ENCODE measurements around the gene THBS1.

THBS1 gene

GRCh38 chr15:39581242-39581792, 438 bp downstream of the THBS1 start:
- no peak overlapping the region for H3K9ac ChIP-seq (ENCODE audit: low read length)
- H3F3A ChIP-seq (ENCODE audit: insufficient read depth), result no peaks in the 10 kb centered on the region
- H2AFZ ChIP-seq (ENCODE audit: low read depth, low read length, severe bottlenecking), result no peak overlapping the region
- H3K4me2 ChIP-seq (ENCODE audit: low read depth, low read length, poor library complexity, severe bottlenecking), result no peak overlapping the region
- no peak overlapping the region for H3K27ac ChIP-seq (ENCODE audit: low read depth, low read length)
- no peaks in the 10 kb centered on the region for H3K9me3 ChIP-seq (ENCODE audit: insufficient read depth, low read length)
- no peaks in the 10 kb centered on the region for H4K20me1 ChIP-seq (ENCODE audit: low read depth, low read length)
- no peaks in the 10 kb centered on the region for H3K36me3 ChIP-seq (ENCODE audit: low read length)
- H3K79me2 ChIP-seq (ENCODE audit: insufficient read depth, low read length), result no peaks in the 10 kb centered on the region
- H3K9me2 ChIP-seq (replicated peaks; ENCODE audit: insufficient read depth, low read length), result no peaks in the 10 kb centered on the region
- no peaks in the 10 kb centered on the region for H3K27me3 ChIP-seq (ENCODE audit: low read length)
- TF ChIP-seq EZH2phosphoT487 (conservative IDR thresholded peaks at IDR 0.05; ENCODE audit: low read length) (no peak), CTCF (IDR thresholded peaks at IDR 0.05; ENCODE audit: insufficient read depth, low read length, poor library complexity, severe bottlenecking) (no peak)
- H3K4me3 ChIP-seq (ENCODE audit: insufficient read depth, low read length, poor library complexity, severe bottlenecking), result no peak overlapping the region

- Histone ChIP-seq H3K79me2 (ENCODE audit: insufficient read depth, low read length) (no peaks in the 10 kb centered on the region), H2AFZ (ENCODE audit: low read depth, low read length, severe bottlenecking) (no peak overlapping the region), H3K4me2 (ENCODE audit: low read depth, low read length, poor library complexity, severe bottlenecking) (no peak overlapping the region), H3K9ac (ENCODE audit: low read length) (no peak overlapping the region), H3K9me3 (ENCODE audit: insufficient read depth, low read length) (no peaks in the 10 kb centered on the region), H3K27me3 (ENCODE audit: low read length) (no peaks in the 10 kb centered on the region), H3K9me2 (replicated peaks; ENCODE audit: insufficient read depth, low read length) (no peaks in the 10 kb centered on the region), H3K27ac (ENCODE audit: low read depth, low read length) (no peak overlapping the region), H3F3A (ENCODE audit: insufficient read depth) (no peaks in the 10 kb centered on the region), H4K20me1 (ENCODE audit: low read depth, low read length) (no peaks in the 10 kb centered on the region), H3K36me3 (ENCODE audit: low read length) (no peaks in the 10 kb centered on the region), H3K4me3 (ENCODE audit: insufficient read depth, low read length, poor library complexity, severe bottlenecking) (no peak overlapping the region)
- TF ChIP-seq EZH2phosphoT487 (conservative IDR thresholded peaks at IDR 0.05; ENCODE audit: low read length) (no peak), CTCF (IDR thresholded peaks at IDR 0.05; ENCODE audit: insufficient read depth, low read length, poor library complexity, severe bottlenecking) (no peak)
Observed at GRCh38 chr15:39581793-39582285, 960 bp downstream of the THBS1 start.

- no peaks in the 10 kb centered on the region for H3K27me3 ChIP-seq (ENCODE audit: low read length)
- H3K9me3 ChIP-seq (ENCODE audit: insufficient read depth, low read length), result no peaks in the 10 kb centered on the region
- H3F3A ChIP-seq (ENCODE audit: insufficient read depth), result no peaks in the 10 kb centered on the region
- H4K20me1 ChIP-seq (ENCODE audit: low read depth, low read length), result no peaks in the 10 kb centered on the region
- H2AFZ ChIP-seq (ENCODE audit: low read depth, low read length, severe bottlenecking), result no peak overlapping the region
- no peaks in the 10 kb centered on the region for H3K9me2 ChIP-seq (replicated peaks; ENCODE audit: insufficient read depth, low read length)
- TF ChIP-seq CTCF (IDR thresholded peaks at IDR 0.05; ENCODE audit: insufficient read depth, low read length, poor library complexity, severe bottlenecking) (no peak), EZH2phosphoT487 (conservative IDR thresholded peaks at IDR 0.05; ENCODE audit: low read length) (no peak)
- H3K36me3 ChIP-seq (ENCODE audit: low read length), result no peaks in the 10 kb centered on the region
- H3K4me2 ChIP-seq (ENCODE audit: low read depth, low read length, poor library complexity, severe bottlenecking), result no peak overlapping the region
- no peaks in the 10 kb centered on the region for H3K79me2 ChIP-seq (ENCODE audit: insufficient read depth, low read length)
- H3K4me3 ChIP-seq (ENCODE audit: insufficient read depth, low read length, poor library complexity, severe bottlenecking), result no peak overlapping the region
- H3K27ac ChIP-seq (ENCODE audit: low read depth, low read length), result no peak overlapping the region
- no peak overlapping the region for H3K9ac ChIP-seq (ENCODE audit: low read length)
Observed at GRCh38 chr15:39582286-39582976, 1.6 kb downstream of the THBS1 start.

Data from SU-DHL-6 (cell line).